ENCODE measurements around the gene TOR1AIP1. TPM values are rescaled to one million over a fixed set of nuclear protein-coding genes. Genes with fewer than 3 reads are reported as not detected.

The TOR1AIP1 gene
- total RNA-seq, 1 experiment from 2014 or later = 52.4 TPM

- no peak for TF ChIP-seq CTCF (IDR thresholded peaks at IDR 0.05; ENCODE audit: unreplicated experiment)
- CTCF ChIA-PET = interaction anchor here (0.6 to 2.1 kb wide), 6 partner anchors 10 to 377 kb away, joined by 3 to 6 read pairs (median 4); partner anchors contain the start of gene CEP350
- no peaks in the 10 kb centered on the region for H3K9me3 Mint-ChIP-seq (ENCODE audit: unreplicated experiment)
- BruUV-seq (replicated peaks) = no TSS peak
- H3K27ac Mint-ChIP-seq (ENCODE audit: low read depth, unreplicated experiment) = peak overlapping the region; percentile 100
- peak overlapping the region; percentile 93 for H3K4me3 Mint-ChIP-seq (ENCODE audit: unreplicated experiment)
- H3K27me3 Mint-ChIP-seq (ENCODE audit: insufficient read depth, unreplicated experiment) = no peaks in the 10 kb centered on the region
- H3K4me1 Mint-ChIP-seq (ENCODE audit: insufficient read depth, unreplicated experiment) = peaks cover 38% of the 10 kb centered on the region
- intact Hi-C loops (cut with micrococcal nuclease) = loop anchor here (2.0 to 5.0 kb wide), 3 partner anchors 144 to 285 kb away; no protein-coding TSS in a partner anchor
- DNase-seq (ENCODE audit: unreplicated experiment) = peak; percentile 84
- POLR2A ChIA-PET = interaction anchor here (0.8 to 8.5 kb wide), 25 partner anchors 9 to 1138 kb away, joined by 3 to 108 read pairs (median 4); partner anchors contain the start of genes ACBD6 and CEP350
- peaks cover 37% of the 10 kb centered on the region for H3K36me3 Mint-ChIP-seq (ENCODE audit: insufficient read depth, unreplicated experiment)
These were observed 1.7 kb downstream of the TOR1AIP1 start for GRCh38 chr1:179883745-179884138.

- no peaks in the 10 kb centered on the region for H3K27me3 Mint-ChIP-seq (ENCODE audit: insufficient read depth, unreplicated experiment)
- peaks cover 19% of the 10 kb centered on the region for H3K4me1 Mint-ChIP-seq (ENCODE audit: insufficient read depth, unreplicated experiment)
- BruUV-seq (replicated peaks) = no TSS peak
- CTCF ChIA-PET = interaction anchor here (0.6 to 1.3 kb wide), 5 partner anchors 19 to 385 kb away, joined by 3 to 4 read pairs (median 4); no protein-coding TSS in a partner anchor
- intact Hi-C loops (cut with micrococcal nuclease) = no loop called here
- H3K36me3 Mint-ChIP-seq (ENCODE audit: insufficient read depth, unreplicated experiment) = peaks cover 78% of the 10 kb centered on the region
- TF ChIP-seq CTCF (IDR thresholded peaks at IDR 0.05; ENCODE audit: unreplicated experiment) = no peak
- H3K9me3 Mint-ChIP-seq (ENCODE audit: unreplicated experiment) = no peaks in the 10 kb centered on the region
- no peak overlapping the region for H3K27ac Mint-ChIP-seq (ENCODE audit: low read depth, unreplicated experiment)
- DNase-seq (ENCODE audit: unreplicated experiment) = no peak
- POLR2A ChIA-PET = interaction anchor here (0.6 to 1.5 kb wide), 4 partner anchors 9 to 66 kb away, joined by 3 to 6 read pairs (median 4); partner anchors contain the start of gene CEP350
- no peak overlapping the region for H3K4me3 Mint-ChIP-seq (ENCODE audit: unreplicated experiment)
These were observed 6.0 kb downstream of the TOR1AIP1 start for GRCh38 chr1:179888071-179888470.

- H3K36me3 Mint-ChIP-seq (ENCODE audit: insufficient read depth, unreplicated experiment) = peaks cover 88% of the 10 kb centered on the region
- intact Hi-C loops (cut with micrococcal nuclease) = no loop called here
These were observed 7.5 kb downstream of the TOR1AIP1 start for GRCh38 chr1:179889589-179889988.

More at GRCh38 chr1:179889589-179889988, 7.5 kb downstream of the TOR1AIP1 start:
- POLR2A ChIA-PET = interaction anchor here (0.7 to 0.8 kb wide), 3 partner anchors 24 to 129 kb away, joined by 3 read pairs; no protein-coding TSS in a partner anchor
- CTCF ChIA-PET = interaction anchor here (0.6 kb wide), 1 partner anchor 9 kb away, joined by 4 read pairs; no protein-coding TSS in a partner anchor
- Mint-ChIP-seq H3K27ac (ENCODE audit: low read depth, unreplicated experiment) (no peak overlapping the region), H3K4me1 (ENCODE audit: insufficient read depth, unreplicated experiment) (peaks cover 9% of the 10 kb centered on the region), H3K9me3 (ENCODE audit: unreplicated experiment) (no peaks in the 10 kb centered on the region), H3K27me3 (ENCODE audit: insufficient read depth, unreplicated experiment) (no peaks in the 10 kb centered on the region), H3K4me3 (ENCODE audit: unreplicated experiment) (no peak overlapping the region)
- no TSS peak for BruUV-seq (replicated peaks)
- no peak for DNase-seq (ENCODE audit: unreplicated experiment)
- TF ChIP-seq CTCF (IDR thresholded peaks at IDR 0.05; ENCODE audit: unreplicated experiment) = no peak
